WTC11 (cell line): ENCODE measurements around the gene WFS1.

Experiments
- EMX1 ChIP-seq: fragments of 250-450 bp; sonication (Bioruptor Pico); IDR thresholded peaks from 2 replicates; pipeline ENCODE4 v1.8.0; 2021; ENCODE audit warnings: mild to moderate bottlenecking
- NFYB ChIP-seq: sonication (generic); formaldehyde crosslinking; conservative IDR thresholded peaks from 2 replicates; pipeline ENCODE4 v1.8.0; 2022; ENCODE audit warnings: low read depth, missing genetic modification reagents
- NR2C2 ChIP-seq: sonication (generic); formaldehyde crosslinking; IDR thresholded peaks from 2 replicates; pipeline ENCODE4 v1.8.0; 2022; ENCODE audit warnings: mild to moderate bottlenecking, missing genetic modification reagents
- TCF7 ChIP-seq: sonication (generic); formaldehyde crosslinking; IDR thresholded peaks from 2 replicates; pipeline ENCODE4 v1.8.0; 2022; ENCODE audit warnings: mild to moderate bottlenecking, low read depth, missing genetic modification reagents, moderate library complexity
- ZBTB21 ChIP-seq: sonication (generic); formaldehyde crosslinking; IDR thresholded peaks from 2 replicates; pipeline ENCODE4 v1.8.1; 2023; ENCODE audit warnings: mild to moderate bottlenecking, missing genetic modification reagents, borderline replicate concordance
- ZNF263 ChIP-seq: sonication (generic); formaldehyde crosslinking; IDR thresholded peaks from 2 replicates; pipeline ENCODE4 v1.8.1; 2022; ENCODE audit warnings: low read depth, mild to moderate bottlenecking, moderate library complexity, missing genetic modification reagents
- ZNF396 ChIP-seq: fragments of 250-450 bp; sonication (Bioruptor Pico); IDR thresholded peaks from 2 replicates; pipeline ENCODE4 v1.8.0; 2021; ENCODE audit warnings: mild to moderate bottlenecking, moderate library complexity, borderline replicate concordance
- TF ChIP-seq, protein P1 (sequence below): fragments of 200-600 bp; IDR thresholded peaks from 2 replicates; pipeline ENCODE4 v1.8.0; 2022; ENCODE audit warnings: antibody characterized with exemption
- TF ChIP-seq, protein P2 (sequence below): sonication (generic); formaldehyde crosslinking; IDR thresholded peaks from 2 replicates; pipeline ENCODE4 v1.8.1; 2022; ENCODE audit warnings: low read depth, mild to moderate bottlenecking, moderate library complexity, missing genetic modification reagents, borderline replicate concordance
- TF ChIP-seq, protein P3 (sequence below): fragments of 250-450 bp; sonication (Bioruptor Pico); IDR thresholded peaks from 2 replicates; pipeline ENCODE4 v2.1.2; 2022; ENCODE audit warnings: mild to moderate bottlenecking, moderate library complexity
- TF ChIP-seq, protein P4 (sequence below): fragments of 250-450 bp; sonication (Bioruptor Pico); IDR thresholded peaks from 2 replicates; pipeline ENCODE4 v1.9.0; 2021; ENCODE audit warnings: mild to moderate bottlenecking, borderline replicate concordance
- TF ChIP-seq, protein P5 (sequence below): sonication (generic); formaldehyde crosslinking; IDR thresholded peaks from 2 replicates; pipeline ENCODE4 v1.8.1; 2022; ENCODE audit warnings: low read depth, missing genetic modification reagents, borderline replicate concordance
- TF ChIP-seq, protein P6 (sequence below): sonication (generic); formaldehyde crosslinking; IDR thresholded peaks from 2 replicates; pipeline ENCODE4 v1.8.0; 2022; ENCODE audit warnings: mild to moderate bottlenecking, missing genetic modification reagents

DNA sequence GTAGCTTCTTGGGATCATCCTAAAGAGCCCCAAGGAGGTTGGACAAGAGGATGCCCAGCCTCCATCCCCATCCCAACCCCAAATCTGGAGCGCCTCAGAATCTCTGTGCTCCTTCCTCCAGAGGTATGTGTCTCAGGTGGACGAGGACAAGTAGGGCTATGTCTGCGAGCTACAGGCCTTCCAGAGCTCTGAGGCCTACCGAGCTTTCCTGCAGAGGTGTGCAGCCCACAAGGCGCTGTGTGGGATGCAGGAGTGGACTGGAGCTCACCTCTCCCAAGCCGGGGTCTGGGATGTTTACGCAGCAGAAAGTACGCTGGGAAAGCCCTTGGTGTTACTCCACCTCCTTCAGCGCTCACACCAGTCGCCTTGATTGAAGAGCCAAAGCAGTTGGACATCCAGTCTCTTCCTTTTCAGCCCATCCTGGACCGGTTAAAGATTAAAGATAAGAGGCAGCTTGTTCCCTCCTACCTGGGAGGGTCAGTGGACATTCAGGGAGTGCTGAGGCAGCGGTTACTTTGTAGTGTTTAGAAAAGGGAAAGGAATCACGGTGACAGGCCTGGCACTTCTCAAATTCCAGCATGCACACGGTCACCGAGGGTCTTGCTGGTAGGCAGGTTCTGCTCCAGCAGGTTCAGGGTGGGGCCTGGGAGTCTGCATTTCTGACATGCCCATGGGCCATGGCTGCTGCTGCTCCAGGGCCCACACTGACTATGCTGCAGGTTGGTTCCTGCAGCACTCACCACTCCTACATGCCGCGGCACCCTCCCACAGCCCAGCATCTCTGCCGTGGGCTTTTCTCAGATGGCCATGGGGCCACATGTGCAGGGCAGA is 39.8 kb upstream of the WFS1 start:
- TF ChIP-seq, protein P1, sequence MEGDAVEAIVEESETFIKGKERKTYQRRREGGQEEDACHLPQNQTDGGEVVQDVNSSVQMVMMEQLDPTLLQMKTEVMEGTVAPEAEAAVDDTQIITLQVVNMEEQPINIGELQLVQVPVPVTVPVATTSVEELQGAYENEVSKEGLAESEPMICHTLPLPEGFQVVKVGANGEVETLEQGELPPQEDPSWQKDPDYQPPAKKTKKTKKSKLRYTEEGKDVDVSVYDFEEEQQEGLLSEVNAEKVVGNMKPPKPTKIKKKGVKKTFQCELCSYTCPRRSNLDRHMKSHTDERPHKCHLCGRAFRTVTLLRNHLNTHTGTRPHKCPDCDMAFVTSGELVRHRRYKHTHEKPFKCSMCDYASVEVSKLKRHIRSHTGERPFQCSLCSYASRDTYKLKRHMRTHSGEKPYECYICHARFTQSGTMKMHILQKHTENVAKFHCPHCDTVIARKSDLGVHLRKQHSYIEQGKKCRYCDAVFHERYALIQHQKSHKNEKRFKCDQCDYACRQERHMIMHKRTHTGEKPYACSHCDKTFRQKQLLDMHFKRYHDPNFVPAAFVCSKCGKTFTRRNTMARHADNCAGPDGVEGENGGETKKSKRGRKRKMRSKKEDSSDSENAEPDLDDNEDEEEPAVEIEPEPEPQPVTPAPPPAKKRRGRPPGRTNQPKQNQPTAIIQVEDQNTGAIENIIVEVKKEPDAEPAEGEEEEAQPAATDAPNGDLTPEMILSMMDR = no peak
- TF ChIP-seq NFYB (no peak), EMX1 (CRISPR knock-in tag) (no peak), NR2C2 (no peak), ZNF396 (CRISPR knock-in tag) (no peak), TCF7 (CRISPR knock-in tag) (no peak), ZBTB21 (CRISPR knock-in tag) (no peak), ZNF263 (CRISPR knock-in tag) (no peak)
- TF ChIP-seq, protein P2, sequence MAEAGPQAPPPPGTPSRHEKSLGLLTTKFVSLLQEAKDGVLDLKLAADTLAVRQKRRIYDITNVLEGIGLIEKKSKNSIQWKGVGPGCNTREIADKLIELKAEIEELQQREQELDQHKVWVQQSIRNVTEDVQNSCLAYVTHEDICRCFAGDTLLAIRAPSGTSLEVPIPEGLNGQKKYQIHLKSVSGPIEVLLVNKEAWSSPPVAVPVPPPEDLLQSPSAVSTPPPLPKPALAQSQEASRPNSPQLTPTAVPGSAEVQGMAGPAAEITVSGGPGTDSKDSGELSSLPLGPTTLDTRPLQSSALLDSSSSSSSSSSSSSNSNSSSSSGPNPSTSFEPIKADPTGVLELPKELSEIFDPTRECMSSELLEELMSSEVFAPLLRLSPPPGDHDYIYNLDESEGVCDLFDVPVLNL = no peak
- TF ChIP-seq, protein P3, sequence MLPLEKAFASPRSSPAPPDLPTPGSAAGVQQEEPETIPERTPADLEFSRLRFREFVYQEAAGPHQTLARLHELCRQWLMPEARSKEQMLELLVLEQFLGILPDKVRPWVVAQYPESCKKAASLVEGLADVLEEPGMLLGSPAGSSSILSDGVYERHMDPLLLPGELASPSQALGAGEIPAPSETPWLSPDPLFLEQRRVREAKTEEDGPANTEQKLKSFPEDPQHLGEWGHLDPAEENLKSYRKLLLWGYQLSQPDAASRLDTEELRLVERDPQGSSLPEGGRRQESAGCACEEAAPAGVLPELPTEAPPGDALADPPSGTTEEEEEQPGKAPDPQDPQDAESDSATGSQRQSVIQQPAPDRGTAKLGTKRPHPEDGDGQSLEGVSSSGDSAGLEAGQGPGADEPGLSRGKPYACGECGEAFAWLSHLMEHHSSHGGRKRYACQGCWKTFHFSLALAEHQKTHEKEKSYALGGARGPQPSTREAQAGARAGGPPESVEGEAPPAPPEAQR = no peak
- TF ChIP-seq, protein P4, sequence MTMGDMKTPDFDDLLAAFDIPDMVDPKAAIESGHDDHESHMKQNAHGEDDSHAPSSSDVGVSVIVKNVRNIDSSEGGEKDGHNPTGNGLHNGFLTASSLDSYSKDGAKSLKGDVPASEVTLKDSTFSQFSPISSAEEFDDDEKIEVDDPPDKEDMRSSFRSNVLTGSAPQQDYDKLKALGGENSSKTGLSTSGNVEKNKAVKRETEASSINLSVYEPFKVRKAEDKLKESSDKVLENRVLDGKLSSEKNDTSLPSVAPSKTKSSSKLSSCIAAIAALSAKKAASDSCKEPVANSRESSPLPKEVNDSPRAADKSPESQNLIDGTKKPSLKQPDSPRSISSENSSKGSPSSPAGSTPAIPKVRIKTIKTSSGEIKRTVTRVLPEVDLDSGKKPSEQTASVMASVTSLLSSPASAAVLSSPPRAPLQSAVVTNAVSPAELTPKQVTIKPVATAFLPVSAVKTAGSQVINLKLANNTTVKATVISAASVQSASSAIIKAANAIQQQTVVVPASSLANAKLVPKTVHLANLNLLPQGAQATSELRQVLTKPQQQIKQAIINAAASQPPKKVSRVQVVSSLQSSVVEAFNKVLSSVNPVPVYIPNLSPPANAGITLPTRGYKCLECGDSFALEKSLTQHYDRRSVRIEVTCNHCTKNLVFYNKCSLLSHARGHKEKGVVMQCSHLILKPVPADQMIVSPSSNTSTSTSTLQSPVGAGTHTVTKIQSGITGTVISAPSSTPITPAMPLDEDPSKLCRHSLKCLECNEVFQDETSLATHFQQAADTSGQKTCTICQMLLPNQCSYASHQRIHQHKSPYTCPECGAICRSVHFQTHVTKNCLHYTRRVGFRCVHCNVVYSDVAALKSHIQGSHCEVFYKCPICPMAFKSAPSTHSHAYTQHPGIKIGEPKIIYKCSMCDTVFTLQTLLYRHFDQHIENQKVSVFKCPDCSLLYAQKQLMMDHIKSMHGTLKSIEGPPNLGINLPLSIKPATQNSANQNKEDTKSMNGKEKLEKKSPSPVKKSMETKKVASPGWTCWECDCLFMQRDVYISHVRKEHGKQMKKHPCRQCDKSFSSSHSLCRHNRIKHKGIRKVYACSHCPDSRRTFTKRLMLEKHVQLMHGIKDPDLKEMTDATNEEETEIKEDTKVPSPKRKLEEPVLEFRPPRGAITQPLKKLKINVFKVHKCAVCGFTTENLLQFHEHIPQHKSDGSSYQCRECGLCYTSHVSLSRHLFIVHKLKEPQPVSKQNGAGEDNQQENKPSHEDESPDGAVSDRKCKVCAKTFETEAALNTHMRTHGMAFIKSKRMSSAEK (CRISPR knock-in tag) = no peak
- TF ChIP-seq, protein P5, sequence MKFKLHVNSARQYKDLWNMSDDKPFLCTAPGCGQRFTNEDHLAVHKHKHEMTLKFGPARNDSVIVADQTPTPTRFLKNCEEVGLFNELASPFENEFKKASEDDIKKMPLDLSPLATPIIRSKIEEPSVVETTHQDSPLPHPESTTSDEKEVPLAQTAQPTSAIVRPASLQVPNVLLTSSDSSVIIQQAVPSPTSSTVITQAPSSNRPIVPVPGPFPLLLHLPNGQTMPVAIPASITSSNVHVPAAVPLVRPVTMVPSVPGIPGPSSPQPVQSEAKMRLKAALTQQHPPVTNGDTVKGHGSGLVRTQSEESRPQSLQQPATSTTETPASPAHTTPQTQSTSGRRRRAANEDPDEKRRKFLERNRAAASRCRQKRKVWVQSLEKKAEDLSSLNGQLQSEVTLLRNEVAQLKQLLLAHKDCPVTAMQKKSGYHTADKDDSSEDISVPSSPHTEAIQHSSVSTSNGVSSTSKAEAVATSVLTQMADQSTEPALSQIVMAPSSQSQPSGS = no peak
- TF ChIP-seq, protein P6, sequence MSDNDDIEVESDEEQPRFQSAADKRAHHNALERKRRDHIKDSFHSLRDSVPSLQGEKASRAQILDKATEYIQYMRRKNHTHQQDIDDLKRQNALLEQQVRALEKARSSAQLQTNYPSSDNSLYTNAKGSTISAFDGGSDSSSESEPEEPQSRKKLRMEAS (CRISPR knock-in tag) = no peak
